AG04449 (cell line): ENCODE data around the gene GLRA1.

Experiments
- CTCF ChIA-PET: fragments of 350-600 bp; formaldehyde crosslinking; extraction: SDS; loops from one replicate; lab custom pipeline; 2021; ENCODE audit warnings: antibody characterized with exemption; lab: Yijun Ruan, JAX
- POLR2A ChIA-PET: fragments of 400-600, 350-600 bp; formaldehyde crosslinking; extraction: SDS; loops from one replicate; lab custom pipeline; 2020; ENCODE audit warnings: antibody characterized with exemption, inconsistent platforms; lab: Yijun Ruan, JAX
- DNase-seq: peaks from one replicate; pipeline ENCODE4 v3.0.0-alpha.2; 2010; ENCODE audit warnings: low read depth, low spot score
- H3K4me3 ChIP-seq: 2 replicates; pipeline ENCODE4 v1.5.1; 2011; ENCODE audit warnings: low read depth, mild to moderate bottlenecking, control low read depth, low read length
- TF ChIP-seq, protein P1 (sequence below): IDR thresholded peaks from one replicate; pipeline ENCODE4 v1.5.1; 2011; ENCODE audit warnings: mild to moderate bottlenecking, moderate library complexity, low read length, control low read depth, inconsistent platforms; ENCODE audit not compliant: insufficient read depth; ENCODE audit errors: missing control alignments

Gene GLRA1

DNA sequence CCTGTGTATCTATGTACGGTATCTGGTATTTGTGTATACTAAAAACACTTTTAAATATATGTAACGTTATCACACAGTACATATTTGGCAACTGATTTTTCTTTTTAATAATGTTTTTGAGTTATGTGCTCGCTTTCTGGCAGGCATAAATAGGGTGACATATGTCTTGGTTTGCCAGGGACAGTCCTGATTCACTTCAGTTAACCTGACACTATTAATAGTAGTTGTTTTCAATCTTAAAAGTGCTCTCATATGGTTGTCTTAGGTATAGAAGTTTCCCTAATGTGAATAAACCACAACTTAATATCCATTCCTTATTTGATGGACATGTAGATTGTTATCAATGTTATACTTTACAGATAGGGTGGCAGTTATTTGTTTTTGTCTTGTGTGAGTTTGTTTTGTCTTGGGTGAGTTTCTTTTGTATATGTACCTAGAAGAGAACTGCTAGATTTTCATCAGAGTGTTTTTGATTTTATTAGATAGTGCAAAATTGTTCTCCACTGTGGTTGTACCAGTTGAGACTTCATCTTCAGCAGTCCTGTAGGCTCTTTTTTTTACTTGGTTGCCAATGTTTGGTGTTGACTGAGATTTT is 145.0 kb downstream of the GLRA1 start:
- no peak for DNase-seq
- CTCF ChIA-PET = interaction anchor here (1.6 kb wide), 1 partner anchor 8 kb away, joined by 6 read pairs; the partner anchor contains the start of gene G3BP1
- TF ChIP-seq, protein P1, sequence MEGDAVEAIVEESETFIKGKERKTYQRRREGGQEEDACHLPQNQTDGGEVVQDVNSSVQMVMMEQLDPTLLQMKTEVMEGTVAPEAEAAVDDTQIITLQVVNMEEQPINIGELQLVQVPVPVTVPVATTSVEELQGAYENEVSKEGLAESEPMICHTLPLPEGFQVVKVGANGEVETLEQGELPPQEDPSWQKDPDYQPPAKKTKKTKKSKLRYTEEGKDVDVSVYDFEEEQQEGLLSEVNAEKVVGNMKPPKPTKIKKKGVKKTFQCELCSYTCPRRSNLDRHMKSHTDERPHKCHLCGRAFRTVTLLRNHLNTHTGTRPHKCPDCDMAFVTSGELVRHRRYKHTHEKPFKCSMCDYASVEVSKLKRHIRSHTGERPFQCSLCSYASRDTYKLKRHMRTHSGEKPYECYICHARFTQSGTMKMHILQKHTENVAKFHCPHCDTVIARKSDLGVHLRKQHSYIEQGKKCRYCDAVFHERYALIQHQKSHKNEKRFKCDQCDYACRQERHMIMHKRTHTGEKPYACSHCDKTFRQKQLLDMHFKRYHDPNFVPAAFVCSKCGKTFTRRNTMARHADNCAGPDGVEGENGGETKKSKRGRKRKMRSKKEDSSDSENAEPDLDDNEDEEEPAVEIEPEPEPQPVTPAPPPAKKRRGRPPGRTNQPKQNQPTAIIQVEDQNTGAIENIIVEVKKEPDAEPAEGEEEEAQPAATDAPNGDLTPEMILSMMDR = no peak
- no peak overlapping the region for H3K4me3 ChIP-seq
- POLR2A ChIA-PET = no interaction called here

- no peak for DNase-seq
- POLR2A ChIA-PET = no interaction called here
- CTCF ChIA-PET = interaction anchor here (0.9 to 1.8 kb wide), 6 partner anchors 10 to 369 kb away, joined by 3 to 5 read pairs (median 4); no protein-coding TSS in a partner anchor
- TF ChIP-seq, protein P1 = no peak
- no peak overlapping the region for H3K4me3 ChIP-seq
These were observed 149.5 kb downstream of the GLRA1 start for GRCh38 chr5:151775025-151775606.

DNA sequence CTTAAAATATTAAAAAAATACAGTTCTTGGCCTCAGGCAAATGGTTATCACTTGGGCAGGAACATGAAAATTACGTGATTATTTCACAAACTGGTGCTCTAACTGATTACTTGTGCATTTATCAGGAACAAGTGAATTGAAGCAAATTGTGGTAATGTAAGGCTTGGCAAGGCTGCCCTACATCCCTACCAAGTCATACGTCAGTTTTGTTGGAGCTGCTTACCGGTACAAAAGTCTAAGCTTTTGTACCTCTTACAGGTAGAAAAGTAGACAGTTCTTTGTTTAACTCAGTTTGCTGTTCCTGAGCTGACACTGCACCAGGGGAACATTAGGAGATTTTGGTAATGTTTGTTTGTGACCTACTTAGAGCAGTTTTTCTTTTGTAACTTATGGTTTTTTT is 150.7 kb downstream of the GLRA1 start:
- POLR2A ChIA-PET = interaction anchor here (0.6 to 1.3 kb wide), 2 partner anchors 14 to 115 kb away, joined by 4 read pairs; no protein-coding TSS in a partner anchor
- DNase-seq = no peak
- CTCF ChIA-PET = interaction anchor here (0.9 to 1.8 kb wide), 6 partner anchors 14 to 370 kb away, joined by 3 to 6 read pairs (median 4); no protein-coding TSS in a partner anchor
- H3K4me3 ChIP-seq = peak overlapping the region; percentile 87
- TF ChIP-seq, protein P1 = no peak

GRCh38 chr5:151772846-151773561 is 151.6 kb downstream of the GLRA1 start:
- ChIA-PET POLR2A (interaction anchor here (0.6 to 3.1 kb wide), 12 partner anchors 11 to 732 kb away, joined by 3 to 16 read pairs (median 5); partner anchors contain the start of genes SLC36A1 and SPARC), CTCF (interaction anchor here (0.7 to 1.7 kb wide), 4 partner anchors 17 to 327 kb away, joined by 3 to 6 read pairs (median 3); no protein-coding TSS in a partner anchor)
- peak overlapping the region; percentile 87 for H3K4me3 ChIP-seq
- TF ChIP-seq, protein P1 = no peak
- no peak for DNase-seq
